ENCODE results near the gene MAP3K9. TPM values are rescaled to one million over a fixed set of nuclear protein-coding genes. Genes with fewer than 3 reads are reported as not detected.

MAP3K9 gene
- 1 to 10 TPM; 3.5 to 8.0 (median 4.6) TPM for total RNA-seq
- polyA plus RNA-seq, result 1 to 10 TPM in 1 of 3 donors, under 1 TPM in 2; 0.42 to 1.7 (median 0.59) TPM
- long read RNA-seq, donor 1, result 0 reads
- long read RNA-seq, donor 2, result 0 reads

GRCh38 chr14:70809225-70810219, at the start of gene MAP3K9:
TSS of gene MAP3K9 (minus strand) at chr14:70809513. CDS start at chr14:70809171, 342 bp downstream.
- H3K9me3 ChIP-seq, result no peaks in the 10 kb centered on the region
- no peaks in the 10 kb centered on the region for H3K36me3 ChIP-seq
- peaks cover 0 to 39% (median 0%) of the 10 kb centered on the region in 7 donors for H3K27me3 ChIP-seq (replicated peaks in 1 of 7)
- WGBS, 5 donors, result 1 to 4% (median 2%) methylated on average over 51 to 89 of the region's 89 CpGs
- peak within 1 kb of the TSS; percentile 58 to 97 (median 86) for H3K4me3 ChIP-seq
- TF ChIP-seq POLR2A (IDR thresholded peaks at IDR 0.05) (no peak), POLR2AphosphoS5 (IDR thresholded peaks at IDR 0.05) (peak; percentile 72 to 84 (median 81))
- H3K4me1 ChIP-seq, result peaks cover 0 to 35% (median 21%) of the 10 kb centered on the region in 6 donors
- DNase-seq, result peak; percentile 96
- intact Hi-C loops (cut with DNase I; ENCODE audit: low total_unique reads), result loop anchor here (10.0 kb wide), 1 partner anchor 185 kb away; no protein-coding TSS in a partner anchor
- H3K27ac ChIP-seq, result peak within 1 kb of the TSS; percentile 27 to 86 (median 76)

- Histone ChIP-seq H3K27me3 (replicated peaks in 1 of 7) (no peaks in the 10 kb centered on the region), H3K27ac (no peak overlapping the region), H3K4me1 (no peaks in the 10 kb centered on the region), H3K4me3 (no peak overlapping the region), H3K36me3 (no peaks in the 10 kb centered on the region), H3K9me3 (no peaks in the 10 kb centered on the region)
- intact Hi-C loops (cut with DNase I; ENCODE audit: low total_unique reads), result no loop called here
- TF ChIP-seq POLR2AphosphoS5 (IDR thresholded peaks at IDR 0.05) (no peak), CTCF (IDR thresholded peaks at IDR 0.05 in 8 of 11, conservative IDR thresholded peaks at IDR 0.05 in 3 of 11) (no peak), POLR2A (IDR thresholded peaks at IDR 0.05) (no peak)
- WGBS, 5 donors, result 91 to 95% (median 94%) methylated on average over 5 of the region's 5 CpGs
- DNase-seq, result no peak
These were observed 49.3 kb upstream of the MAP3K9 start for GRCh38 chr14:70858641-70859040.

GRCh38 chr14:70857496-70857890, 48.2 kb upstream of the MAP3K9 start:
- no peaks in the 10 kb centered on the region for H3K9me3 ChIP-seq
- no peak overlapping the region for H3K4me3 ChIP-seq
- intact Hi-C loops (cut with DNase I; ENCODE audit: low total_unique reads), result no loop called here
- no peaks in the 10 kb centered on the region for H3K36me3 ChIP-seq
- H3K27me3 ChIP-seq (replicated peaks in 1 of 7), result no peaks in the 10 kb centered on the region
- DNase-seq, result no peak
- TF ChIP-seq POLR2A (IDR thresholded peaks at IDR 0.05) (no peak), POLR2AphosphoS5 (IDR thresholded peaks at IDR 0.05) (no peak), CTCF (IDR thresholded peaks at IDR 0.05 in 8 of 11, conservative IDR thresholded peaks at IDR 0.05 in 3 of 11) (no peak)
- WGBS, 5 donors, result 84 to 99% (median 91%) methylated on average over 2 of the region's 2 CpGs
- H3K4me1 ChIP-seq, result no peaks in the 10 kb centered on the region
- H3K27ac ChIP-seq, result no peak overlapping the region

- 47 to 82% (median 72%) methylated on average over 2 of the region's 2 CpGs for WGBS, 5 donors
- no peak overlapping the region for H3K27ac ChIP-seq
- DNase-seq, result no peak
- no peaks in the 10 kb centered on the region for H3K36me3 ChIP-seq
- intact Hi-C loops (cut with DNase I; ENCODE audit: low total_unique reads), result no loop called here
- TF ChIP-seq CTCF (IDR thresholded peaks at IDR 0.05 in 8 of 11, conservative IDR thresholded peaks at IDR 0.05 in 3 of 11), result no peak
- no peak for TF ChIP-seq POLR2AphosphoS5 (IDR thresholded peaks at IDR 0.05)
- no peak for TF ChIP-seq POLR2A (IDR thresholded peaks at IDR 0.05)
- H3K4me1 ChIP-seq, result no peaks in the 10 kb centered on the region
- no peak overlapping the region for H3K4me3 ChIP-seq
- no peaks in the 10 kb centered on the region for H3K9me3 ChIP-seq
- H3K27me3 ChIP-seq (replicated peaks in 1 of 7), result no peaks in the 10 kb centered on the region
These were observed 47.7 kb upstream of the MAP3K9 start for GRCh38 chr14:70856851-70857495.
